Mesenteric fat pad (tissue), 1 donor: Measurements from ENCODE around the gene RAET1L. TPM values are rescaled to one million over a fixed set of nuclear protein-coding genes. Genes with fewer than 3 reads are reported as not detected.
"Not testable (repeated sequence)": the region's sequence is repeated elsewhere in the genome, so short reads cannot be mapped to it uniquely, and the experiment has no call there.

Experiments
- DNase-seq: peaks from one replicate; pipeline ENCODE4 v3.0.0-alpha.2; 2020; ENCODE audit warnings: low spot score
- total RNA-seq: library from RNA; stranded (reverse); fragmentation: NEBNext Ultra II Directional; extraction: Animal tissue kit (Norgen Biotek cat#: 25700); gene quantifications from one replicate; pipeline ENCODE4 v1.2.1, GENCODE V29; 2021
- donor health status: DM: yes; HTN: yes; CAD: no.

Gene RAET1L
- total RNA-seq, 1 donor from 2014 or later, result not detected

- DNase-seq, result no peak
These were observed 30.0 kb downstream of the RAET1L start for GRCh38 chr6:149995235-149995750.

- no peak for DNase-seq
These were observed 33.5 kb downstream of the RAET1L start for GRCh38 chr6:149991838-149992237.

GRCh38 chr6:149991472-149991795 lies 33.9 kb downstream of the RAET1L start:
- DNase-seq, result not testable (repeated sequence)

GRCh38 chr6:149990661-149991471 lies 34.5 kb downstream of the RAET1L start:
- no peak for DNase-seq

GRCh38 chr6:149990212-149990660 lies 35.1 kb downstream of the RAET1L start:
- DNase-seq, result no peak

- no peak for DNase-seq
These were observed 36.6 kb downstream of the RAET1L start for GRCh38 chr6:149988550-149989346.

GRCh38 chr6:149987602-149988107 lies 37.7 kb downstream of the RAET1L start:
- DNase-seq, result no peak

- peak; percentile 55 for DNase-seq
These were observed 39.8 kb downstream of the RAET1L start for GRCh38 chr6:149985481-149985937.

- peak; percentile 51 for DNase-seq
These were observed 40.6 kb downstream of the RAET1L start for GRCh38 chr6:149984773-149985172.

- peak; percentile 53 for DNase-seq
These were observed 42.2 kb downstream of the RAET1L start for GRCh38 chr6:149983145-149983544.

- DNase-seq, result no peak
These were observed 46.0 kb downstream of the RAET1L start for GRCh38 chr6:149979293-149979692.

GRCh38 chr6:149978610-149979009 lies 46.7 kb downstream of the RAET1L start:
- no peak for DNase-seq

- no peak for DNase-seq
These were observed 48.1 kb downstream of the RAET1L start for GRCh38 chr6:149977221-149977620.

GRCh38 chr6:149975400-149975799 lies 49.9 kb downstream of the RAET1L start:
- no peak for DNase-seq

GRCh38 chr6:149974825-149975224 lies 50.5 kb downstream of the RAET1L start:
- DNase-seq, result no peak

GRCh38 chr6:149974394-149974793 lies 50.9 kb downstream of the RAET1L start:
- DNase-seq, result not testable (repeated sequence)

GRCh38 chr6:149969635-149970034 lies 55.7 kb downstream of the RAET1L start:
- no peak for DNase-seq

GRCh38 chr6:149968909-149969308 lies 56.4 kb downstream of the RAET1L start:
- DNase-seq, result not testable (repeated sequence)
